Measurements from ENCODE around the gene GH2. TPM values are rescaled to one million over a fixed set of nuclear protein-coding genes. Genes with fewer than 3 reads are reported as not detected.

The GH2 gene
- total and polyA plus RNA-seq, 2 experiments from 2014 or later, result 0.59 to 2.3 TPM

GRCh38 chr17:63832014-63832413, 49.7 kb downstream of the GH2 start:
- H3K9me2 ChIP-seq (ENCODE audit: insufficient read depth), result no peaks in the 10 kb centered on the region
- H4K20me1 ChIP-seq (replicated peaks; ENCODE audit: insufficient read depth), result peaks cover 20% of the 10 kb centered on the region
- H3K79me2 ChIP-seq (replicated peaks; ENCODE audit: insufficient read depth), result peaks cover 26% of the 10 kb centered on the region
- Mint-ChIP-seq H3K9me3 (no peaks in the 10 kb centered on the region), H3K36me3 (ENCODE audit: low read depth) (peaks cover 95% of the 10 kb centered on the region), H3K4me3 (no peak overlapping the region), H3K27me3 (ENCODE audit: insufficient read depth, low read depth, poor library complexity) (peaks cover 27% of the 10 kb centered on the region), H3K27ac (peak overlapping the region; percentile 70), H3K4me1 (peaks cover 13% of the 10 kb centered on the region)
- H3K27ac ChIP-seq (ENCODE audit: low read depth), result no peak overlapping the region
- H3F3A ChIP-seq (replicated peaks; ENCODE audit: low read depth), result peaks cover 13% of the 10 kb centered on the region; the same call in 1 of the 2 replicates
- no peaks in the 10 kb centered on the region for H3K27me3 ChIP-seq (ENCODE audit: insufficient read depth)
- no peak overlapping the region for H2AFZ ChIP-seq
- ATAC-seq (no peak), DNase-seq (ENCODE audit: low spot score) (no peak)
- no peak overlapping the region for H3K4me3 ChIP-seq
- peaks cover 41% of the 10 kb centered on the region for H3K36me3 ChIP-seq (ENCODE audit: insufficient read depth)
- no peak overlapping the region for H3K4me2 ChIP-seq
- no peaks in the 10 kb centered on the region; the same call in 1 of the 2 replicates for H3K4me1 ChIP-seq (ENCODE audit: insufficient read depth)
- TF ChIP-seq CREB1 (CRISPR knock-in tag; IDR thresholded peaks at IDR 0.05; ENCODE audit: low read depth), result no peak
- TF ChIP-seq NANOG (IDR thresholded peaks at IDR 0.05; ENCODE audit: borderline replicate concordance), result no peak
- no peak for TF ChIP-seq ZNF462 (CRISPR knock-in tag; IDR thresholded peaks at IDR 0.05)
- TF ChIP-seq REST (IDR thresholded peaks at IDR 0.05; ENCODE audit: unreplicated experiment), result no peak
- no peak for TF ChIP-seq POLR2AphosphoS5 (IDR thresholded peaks at IDR 0.05; ENCODE audit: low read depth)
- TF ChIP-seq ZNF114 (CRISPR knock-in tag; IDR thresholded peaks at IDR 0.05), result no peak

All from GM23338 (cell line).